ENCODE data around the gene OR2K2.
"Not testable (repeated sequence)": the region's sequence is repeated elsewhere in the genome, so short reads cannot be mapped to it uniquely, and the experiment has no call there.

OR2K2 gene

GRCh38 chr9:111297066-111297824 is 32.8 kb downstream of the OR2K2 start:
- peak; percentile 56 for DNase-seq

- no peak for DNase-seq
These were observed 35.2 kb downstream of the OR2K2 start for GRCh38 chr9:111294691-111295451.

DNA sequence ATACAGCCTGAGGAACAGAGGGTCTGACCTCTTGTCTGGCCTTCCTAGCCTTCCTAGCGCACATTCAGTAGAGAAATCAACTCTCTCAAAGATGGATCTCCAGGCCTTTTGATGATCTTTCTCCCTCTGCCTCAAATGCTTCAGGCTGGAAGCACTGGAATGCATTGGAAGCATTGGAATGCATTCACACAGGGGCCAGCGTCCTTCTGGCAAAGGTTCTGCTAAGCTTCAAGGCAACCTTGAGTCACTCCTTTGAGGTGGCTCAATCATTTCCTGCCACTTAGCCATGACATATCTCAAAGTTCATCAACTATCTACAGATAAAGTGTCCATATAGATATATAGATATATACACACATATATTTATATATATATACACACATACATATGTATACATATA is 42.9 kb downstream of the OR2K2 start:
- DNase-seq, result peak; percentile 89

GRCh38 chr9:111284703-111285102 is 45.3 kb downstream of the OR2K2 start:
- DNase-seq, result no peak

DNA sequence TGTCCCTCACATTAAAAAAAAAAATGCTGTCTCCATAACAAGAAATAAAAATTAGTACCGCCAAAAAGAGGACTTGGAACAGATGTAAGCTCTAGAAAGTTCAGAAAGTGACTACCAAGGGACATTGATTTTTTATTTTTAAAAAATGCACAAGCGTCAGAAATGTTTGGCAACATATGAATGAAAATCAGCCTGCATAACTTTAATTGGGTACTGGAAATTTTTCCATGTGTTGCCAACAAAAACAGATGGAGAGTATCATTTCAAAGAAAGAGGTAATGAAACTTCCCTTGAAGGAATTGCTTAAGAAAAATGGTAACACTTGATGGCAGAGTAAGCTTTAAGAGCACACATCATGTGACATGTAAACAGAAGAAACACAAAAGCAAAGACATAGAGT is 47.2 kb downstream of the OR2K2 start:
- DNase-seq, result no peak

DNA sequence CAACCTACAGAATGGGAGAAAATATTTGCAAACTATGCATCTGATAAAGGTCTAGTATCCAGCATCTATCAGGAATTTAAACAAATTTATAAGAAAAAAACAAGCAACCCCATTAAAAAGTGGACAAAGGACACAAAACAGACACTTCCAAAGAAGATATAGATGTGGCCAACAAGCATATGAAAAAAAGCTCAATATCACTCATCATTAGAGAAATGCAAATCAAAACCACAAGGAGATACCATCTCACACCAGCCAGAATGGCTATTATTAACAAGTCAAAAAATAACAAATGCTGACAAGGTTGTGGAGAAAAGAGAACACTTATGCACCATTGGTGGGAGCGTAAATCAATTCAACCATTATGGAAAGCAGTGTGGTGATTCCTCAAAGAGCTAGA is 49.2 kb downstream of the OR2K2 start:
- not testable (repeated sequence) for DNase-seq
